PC-9 (cell line): Measurements from ENCODE around the gene ADAMTS7. TPM values are rescaled to one million over a fixed set of nuclear protein-coding genes. Genes with fewer than 3 reads are reported as not detected.
A peak's percentile ranks its signal among the peaks of the same experiment; 100 is the strongest.
"Not testable (repeated sequence)": the region's sequence is repeated elsewhere in the genome, so short reads cannot be mapped to it uniquely, and the experiment has no call there.

Experiments
- BruUV-seq: library from RNA; stranded (reverse); fragments of 400-500 nt; replicated peaks from 2 replicates; lab custom pipeline; 2021; lab: Mats Ljungman, UMichigan
- CTCF ChIA-PET: fragments of 300-600 bp; sonication (Branson Sonifier 250); formaldehyde crosslinking; loops from one replicate; lab custom pipeline; 2022; ENCODE audit warnings: antibody characterized with exemption; lab: Charles Lee
- POLR2A ChIA-PET: fragments of 300-600 bp; sonication (Branson Sonifier 250); formaldehyde crosslinking; loops from one replicate; lab custom pipeline; 2022; ENCODE audit warnings: antibody characterized with exemption; ENCODE audit not compliant: unreplicated experiment; lab: Charles Lee
- DNase-seq, 2 experiments: peaks; one replicate each; pipeline versions ENCODE4 v3.0.0 to v3.0.0-alpha.2; 2015 to 2022; ENCODE audit warnings: mixed read lengths in 1 of 2
- H2AFZ ChIP-seq: fragments of 200-600 bp; sonication (generic); 2 replicates; pipeline ENCODE4 v1.8.1; 2017; ENCODE audit warnings: antibody characterized with exemption
- H3F3A ChIP-seq: fragments of 200-600 bp; sonication (generic); 2 replicates; pipeline ENCODE4 v1.8.1; 2017; ENCODE audit warnings: antibody characterized with exemption, mild to moderate bottlenecking, low read depth; ENCODE audit not compliant: insufficient read depth
- H3K27ac ChIP-seq: fragments of 200-600 bp; sonication (generic); 2 replicates; pipeline ENCODE4 v1.6.1; 2016; ENCODE audit warnings: mixed run types
- H3K27me3 ChIP-seq: fragments of 200-600 bp; sonication (generic); 2 replicates; pipeline ENCODE4 v1.6.1; 2016; ENCODE audit warnings: low read depth, mixed run types; ENCODE audit not compliant: insufficient read depth
- H3K36me3 ChIP-seq: fragments of 200-600 bp; sonication (generic); 2 replicates; pipeline ENCODE4 v1.6.1; 2016; ENCODE audit warnings: low read depth, mixed run types
- H3K4me1 ChIP-seq: fragments of 200-600 bp; sonication (generic); replicated peaks from 2 replicates; pipeline ENCODE4 v1.6.1; 2016; ENCODE audit warnings: mixed run types; ENCODE audit not compliant: insufficient read depth
- H3K4me2 ChIP-seq: fragments of 200-600 bp; sonication (generic); 2 replicates; pipeline ENCODE4 v1.6.1; 2017; ENCODE audit warnings: mixed run types
- H3K4me3 ChIP-seq: fragments of 200-600 bp; sonication (generic); 2 replicates; pipeline ENCODE4 v1.6.1; 2016; ENCODE audit warnings: mixed run types
- H3K79me2 ChIP-seq: fragments of 200-600 bp; sonication (generic); 2 replicates; pipeline ENCODE4 v1.6.1; 2017; ENCODE audit warnings: low read depth, mixed run types
- H3K9me2 ChIP-seq: fragments of 200-600 bp; sonication (generic); 2 replicates; pipeline ENCODE4 v1.8.1; 2017; ENCODE audit warnings: mild to moderate bottlenecking; ENCODE audit not compliant: insufficient read depth
- H3K9me3 ChIP-seq: fragments of 200-600 bp; sonication (generic); 2 replicates; pipeline ENCODE4 v1.8.1; 2016; ENCODE audit warnings: low read depth; ENCODE audit not compliant: insufficient read depth
- H4K20me1 ChIP-seq: fragments of 200-600 bp; sonication (generic); 2 replicates; pipeline ENCODE4 v1.8.1; 2017; ENCODE audit not compliant: insufficient read depth
- EZH2 ChIP-seq: fragments of 200-600 bp; sonication (generic); IDR thresholded peaks from 2 replicates; pipeline ENCODE4 v1.8.0; 2017; ENCODE audit warnings: antibody characterized with exemption, low read depth
- intact Hi-C: fragments of 100-400 bp; cut with micrococcal nuclease; formaldehyde crosslinking; loops from one replicate; pipeline ENCODE4 v1.10.0; 2022; ENCODE audit not compliant: unreplicated experiment
- total RNA-seq: library from RNA; stranded (reverse); gene quantifications from 2 replicates; pipeline ENCODE4 v1.2.3, GENCODE V29; 2021
- TF ChIP-seq, protein P1 (sequence below): fragments of 200-600 bp; sonication (generic); conservative IDR thresholded peaks from 2 replicates; pipeline ENCODE4 v1.6.1; 2017; ENCODE audit warnings: mixed run types, antibody characterized with exemption, mild to moderate bottlenecking, moderate library complexity

The ADAMTS7 gene
- total RNA-seq, 1 experiment from 2014 or later: 1.3 TPM

DNA sequence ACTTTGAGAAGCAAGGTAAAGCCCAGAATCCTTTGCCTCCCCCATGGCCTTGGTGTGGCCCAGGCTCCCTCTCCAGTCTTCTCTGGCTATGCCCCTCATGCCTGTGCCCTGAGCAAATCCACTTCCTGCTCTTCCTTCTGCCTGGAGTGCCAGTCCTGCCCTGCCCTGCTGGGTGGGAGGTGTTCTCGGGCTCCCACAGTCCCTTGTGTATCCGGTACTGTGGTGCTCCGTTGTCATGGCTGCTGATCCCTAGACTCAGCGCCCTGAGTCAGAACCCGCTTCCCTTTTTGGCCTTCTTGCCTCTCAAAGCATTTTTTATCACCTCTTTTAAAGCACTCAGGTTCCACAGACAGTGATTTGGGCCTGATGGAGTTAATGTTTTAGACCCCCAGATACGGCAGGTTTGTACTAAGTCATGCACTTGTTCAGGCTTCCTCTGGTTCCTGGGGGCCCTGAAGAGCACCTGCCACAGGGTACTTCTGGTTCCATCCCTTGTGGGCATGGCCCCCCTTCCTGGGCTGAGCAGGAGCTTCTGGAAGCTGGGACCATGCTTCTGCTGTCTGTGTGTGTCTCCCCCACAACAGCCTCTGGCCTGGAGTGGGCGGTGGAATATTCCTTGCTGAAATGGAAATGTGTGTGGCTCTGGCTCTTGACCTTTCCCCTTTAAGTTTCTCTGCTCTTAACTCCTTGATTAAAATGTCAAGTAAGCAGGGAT, 29.6 kb upstream of the ADAMTS7 start:
- intact Hi-C loops: no loop called here
- no peaks in the 10 kb centered on the region for H4K20me1 ChIP-seq
- no TSS peak for BruUV-seq
- no peaks in the 10 kb centered on the region for H3K9me2 ChIP-seq
- no peaks in the 10 kb centered on the region for H3K36me3 ChIP-seq
- TF ChIP-seq, protein P1, sequence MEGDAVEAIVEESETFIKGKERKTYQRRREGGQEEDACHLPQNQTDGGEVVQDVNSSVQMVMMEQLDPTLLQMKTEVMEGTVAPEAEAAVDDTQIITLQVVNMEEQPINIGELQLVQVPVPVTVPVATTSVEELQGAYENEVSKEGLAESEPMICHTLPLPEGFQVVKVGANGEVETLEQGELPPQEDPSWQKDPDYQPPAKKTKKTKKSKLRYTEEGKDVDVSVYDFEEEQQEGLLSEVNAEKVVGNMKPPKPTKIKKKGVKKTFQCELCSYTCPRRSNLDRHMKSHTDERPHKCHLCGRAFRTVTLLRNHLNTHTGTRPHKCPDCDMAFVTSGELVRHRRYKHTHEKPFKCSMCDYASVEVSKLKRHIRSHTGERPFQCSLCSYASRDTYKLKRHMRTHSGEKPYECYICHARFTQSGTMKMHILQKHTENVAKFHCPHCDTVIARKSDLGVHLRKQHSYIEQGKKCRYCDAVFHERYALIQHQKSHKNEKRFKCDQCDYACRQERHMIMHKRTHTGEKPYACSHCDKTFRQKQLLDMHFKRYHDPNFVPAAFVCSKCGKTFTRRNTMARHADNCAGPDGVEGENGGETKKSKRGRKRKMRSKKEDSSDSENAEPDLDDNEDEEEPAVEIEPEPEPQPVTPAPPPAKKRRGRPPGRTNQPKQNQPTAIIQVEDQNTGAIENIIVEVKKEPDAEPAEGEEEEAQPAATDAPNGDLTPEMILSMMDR: no peak
- TF ChIP-seq EZH2: no peak
- ChIA-PET POLR2A (no interaction called here), CTCF (no interaction called here)
- 0 out of 2 replicates have a peak, but pooled peaks cover 3% of the 10 kb centered on the region for H3K27me3 ChIP-seq
- H3K79me2 ChIP-seq: no peaks in the 10 kb centered on the region
- no peaks in the 10 kb centered on the region for H3F3A ChIP-seq
- H3K9me3 ChIP-seq: no peaks in the 10 kb centered on the region
- DNase-seq: peak in 1 of 2 experiments; percentile 12
- H3K4me2 ChIP-seq: no peak overlapping the region
- no peaks in the 10 kb centered on the region for H3K4me1 ChIP-seq
- no peak overlapping the region for H2AFZ ChIP-seq
- no peak overlapping the region for H3K4me3 ChIP-seq
- no peak overlapping the region for H3K27ac ChIP-seq

DNA sequence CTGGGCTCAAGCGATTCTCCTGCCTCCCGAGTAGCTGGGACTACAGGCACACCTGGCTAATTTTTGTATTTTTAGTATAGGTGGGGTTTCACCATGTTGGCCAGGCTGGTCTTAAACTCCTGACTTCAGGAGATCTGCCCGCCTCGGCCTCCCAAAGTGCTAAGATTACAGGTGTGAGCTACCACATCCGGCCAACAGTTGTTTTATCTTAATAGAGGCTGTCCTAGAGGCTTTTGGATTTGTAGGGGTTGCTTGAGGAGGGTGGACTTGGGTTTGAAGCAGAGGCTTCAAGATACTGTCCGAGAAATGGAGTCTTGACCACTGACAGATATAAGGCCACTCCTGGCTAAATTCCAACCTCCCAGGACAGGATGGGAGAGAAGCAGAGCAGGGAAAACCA, 27.9 kb upstream of the ADAMTS7 start:
- intact Hi-C loops, H2AFZ ChIP-seq, H3K4me1 ChIP-seq, H3K9me2 ChIP-seq, H3K4me2 ChIP-seq, DNase-seq, H3K36me3 ChIP-seq, POLR2A ChIA-PET, BruUV-seq, H3K27ac ChIP-seq, H3K4me3 ChIP-seq, H3F3A ChIP-seq, H4K20me1 ChIP-seq, CTCF ChIA-PET, H3K79me2 ChIP-seq, H3K27me3 ChIP-seq, H3K9me3 ChIP-seq: not testable (repeated sequence)

DNA sequence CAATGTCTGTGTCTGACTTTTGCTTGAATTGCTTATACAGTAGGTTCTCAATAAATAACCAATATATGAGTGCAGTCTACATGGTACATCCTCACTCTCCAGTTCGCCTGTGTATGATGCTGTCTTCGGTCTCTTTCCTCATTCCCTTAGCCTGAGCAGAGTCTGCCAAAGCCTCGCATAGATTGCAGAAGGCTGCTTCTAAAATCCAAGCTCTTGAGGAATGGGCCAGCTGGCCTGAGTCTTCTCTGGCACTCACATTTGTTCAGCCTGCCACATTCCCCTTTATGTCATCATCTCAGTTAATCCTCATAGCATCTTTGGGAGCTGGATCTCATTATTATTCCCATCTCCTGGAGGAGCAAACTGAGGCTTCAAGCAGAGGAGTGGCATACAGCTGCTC, 27.2 kb upstream of the ADAMTS7 start:
- Histone ChIP-seq H3K4me2 (no peak overlapping the region), H3K9me3 (no peaks in the 10 kb centered on the region), H3K27ac (no peak overlapping the region), H3K4me1 (no peaks in the 10 kb centered on the region), H3F3A (no peaks in the 10 kb centered on the region), H3K27me3 (peaks cover 3% of the 10 kb centered on the region; the same call in 1 of the 2 replicates), H3K4me3 (no peak overlapping the region), H3K9me2 (no peaks in the 10 kb centered on the region), H3K79me2 (no peaks in the 10 kb centered on the region), H4K20me1 (no peaks in the 10 kb centered on the region), H3K36me3 (no peaks in the 10 kb centered on the region), H2AFZ (no peak overlapping the region)
- BruUV-seq: no TSS peak
- DNase-seq: no peak
- ChIA-PET POLR2A (no interaction called here), CTCF (no interaction called here)
- no peak for TF ChIP-seq EZH2
- TF ChIP-seq, protein P1: no peak
- intact Hi-C loops: no loop called here
